CD4-positive, alpha-beta T cell (primary cell): ENCODE measurements around the gene GPC2. TPM values are rescaled to one million over a fixed set of nuclear protein-coding genes. Genes with fewer than 3 reads are reported as not detected.

Source experiments
- ATAC-seq: fragments of 200-7000 bp; cut with Tn5 transposase; one replicate; pipeline ENCODE4 v1.10.0; 2022; ENCODE audit warnings: mild to moderate bottlenecking; ENCODE audit not compliant: poor library complexity
- CTCF ChIA-PET: fragments of 350-600 bp; sonication (Branson Sonifier 250); formaldehyde crosslinking; loops from one replicate; lab custom pipeline; 2021; ENCODE audit warnings: antibody characterized with exemption, inconsistent platforms; lab: Charles Lee
- POLR2A ChIA-PET: fragments of 350-600 bp; sonication (Branson Sonifier 250); formaldehyde crosslinking; loops from one replicate; lab custom pipeline; 2021; ENCODE audit warnings: antibody characterized with exemption, inconsistent platforms; lab: Charles Lee
- DNase-seq, 14 experiments: peaks; one replicate each; pipeline ENCODE4 v3.0.0-alpha.2; 2013 to 2020; ENCODE audit warnings: mixed read lengths in 2 of 14
- H3K27ac ChIP-seq, 2 donors: one replicate each; pipeline versions ENCODE4 v1.5.1 to v1.7.0; 2013; ENCODE audit warnings: low read length in 2 of 2, low read depth in 1 of 2, mild to moderate bottlenecking in 1 of 2
- H3K27me3 ChIP-seq, 2 experiments: 1 replicate in 1 of 2; 2 replicates in 1 of 2; pipeline versions ENCODE4 v1.6.1 to v1.7.0; 2013; ENCODE audit warnings: low read length in 2 of 2, control low read depth in 1 of 2, mild to moderate bottlenecking in 1 of 2, moderate library complexity in 1 of 2; ENCODE audit not compliant: insufficient read depth in 2 of 2, control insufficient read depth in 1 of 2
- H3K36me3 ChIP-seq: one replicate; pipeline ENCODE4 v1.6.1; 2013; ENCODE audit warnings: low read length, control low read depth; ENCODE audit not compliant: insufficient read depth
- H3K4me1 ChIP-seq: one replicate; pipeline ENCODE4 v1.6.1; 2013; ENCODE audit warnings: low read length, control low read depth; ENCODE audit not compliant: insufficient read depth
- H3K4me3 ChIP-seq: one replicate; pipeline ENCODE4 v1.5.1; 2013; ENCODE audit warnings: mild to moderate bottlenecking, low read length, moderate library complexity
- H3K9me3 ChIP-seq, 2 experiments: 1 replicate in 1 of 2; 2 replicates in 1 of 2; pipeline versions ENCODE4 v1.6.1 to v1.7.0; 2013; ENCODE audit warnings: low read length in 2 of 2, mild to moderate bottlenecking in 2 of 2, control low read depth in 1 of 2, moderate library complexity in 1 of 2; ENCODE audit not compliant: control insufficient read depth in 1 of 2, insufficient read depth in 1 of 2
- H3K27ac Mint-ChIP-seq: one replicate; pipeline ENCODE4 v1.8.0; 2020; ENCODE audit warnings: mixed read lengths
- H3K27me3 Mint-ChIP-seq: one replicate; pipeline ENCODE4 v1.8.0; 2021; ENCODE audit warnings: mixed read lengths
- H3K36me3 Mint-ChIP-seq: one replicate; pipeline ENCODE4 v1.8.0; 2021; ENCODE audit warnings: low read depth, mixed read lengths
- H3K4me1 Mint-ChIP-seq: one replicate; pipeline ENCODE4 v1.8.0; 2021; ENCODE audit warnings: low read depth, mixed read lengths
- H3K4me3 Mint-ChIP-seq: one replicate; pipeline ENCODE4 v1.8.0; 2020; ENCODE audit warnings: mild to moderate bottlenecking, mixed read lengths
- H3K9me3 Mint-ChIP-seq: one replicate; pipeline ENCODE4 v1.8.0; 2020; ENCODE audit warnings: mixed read lengths
- intact Hi-C, 2 experiments: fragments of 100-400 bp; cut with DNase I in 1 of 2; cut with micrococcal nuclease in 1 of 2; formaldehyde crosslinking; loops; one replicate each; pipeline versions ENCODE4 v1.15.1 to v1.9.0; 2023 to 2025; cut with DNase I, micrococcal nuclease
- total RNA-seq, 174 experiments: library from RNA in 2 of 174; stranded (reverse) in 2 of 174; gene quantifications; one replicate each; pipeline ENCODE4 v1.2.3 and lab custom pipeline; 2021 to 2026
- TF ChIP-seq, protein P1 (sequence below): fragments of 200-600 bp; IDR thresholded peaks from one replicate; pipeline ENCODE4 v1.8.0; 2022; ENCODE audit warnings: antibody characterized with exemption, mild to moderate bottlenecking

GPC2 gene
- total RNA-seq, 2 experiments from 2014 or later = 16.4 to 18.7 TPM

DNA sequence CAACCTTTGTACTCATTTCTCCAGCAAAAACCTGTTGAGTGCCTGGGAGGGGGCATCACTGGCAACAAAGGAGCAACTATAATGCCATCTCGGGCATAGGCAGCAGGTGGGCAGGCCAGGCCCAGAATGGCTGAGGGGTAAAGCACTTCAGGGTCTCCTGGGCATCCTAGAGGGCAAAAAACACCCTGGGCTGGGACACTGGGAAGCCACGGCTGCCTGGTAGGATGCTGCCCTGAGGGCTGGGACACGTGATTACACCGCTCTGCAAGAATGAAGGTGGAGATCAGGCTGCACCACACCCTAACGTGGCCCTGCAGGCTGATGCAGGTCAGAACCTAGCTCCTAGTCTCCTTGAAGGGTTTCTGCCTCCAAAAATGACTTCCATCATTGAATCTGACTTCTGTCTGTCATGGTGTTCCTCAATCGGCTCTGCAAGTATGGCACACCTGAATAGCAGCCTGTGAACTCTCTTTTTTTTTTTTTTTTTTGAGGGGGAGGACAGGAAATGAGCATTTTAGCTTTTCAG lies 14.1 kb downstream of the GPC2 start:
- Mint-ChIP-seq H3K36me3 (no peaks in the 10 kb centered on the region), H3K9me3 (no peaks in the 10 kb centered on the region), H3K27me3 (no peaks in the 10 kb centered on the region), H3K27ac (peak overlapping the region; percentile 91), H3K4me3 (peak overlapping the region; percentile 75), H3K4me1 (peaks cover 61% of the 10 kb centered on the region)
- ChIA-PET CTCF (interaction anchor here (0.7 to 1.2 kb wide), 3 partner anchors 9 to 32 kb away, joined by 3 to 4 read pairs (median 4); no protein-coding TSS in a partner anchor), POLR2A (interaction anchor here (0.6 to 8.3 kb wide), 9 partner anchors 9 to 48 kb away, joined by 3 to 109 read pairs (median 4); partner anchors contain the start of genes GPC2, LAMTOR4, MBLAC1 and STAG3)
- peak; percentile 43 for ATAC-seq
- no peak overlapping the region for H3K4me3 ChIP-seq
- H3K36me3 ChIP-seq = no peaks in the 10 kb centered on the region
- DNase-seq = peak in 4 of 14 experiments; percentile 45 to 52 (median 48)
- H3K9me3 ChIP-seq = peaks cover 0 to 3% of the 10 kb centered on the region in 2 experiments
- TF ChIP-seq, protein P1, sequence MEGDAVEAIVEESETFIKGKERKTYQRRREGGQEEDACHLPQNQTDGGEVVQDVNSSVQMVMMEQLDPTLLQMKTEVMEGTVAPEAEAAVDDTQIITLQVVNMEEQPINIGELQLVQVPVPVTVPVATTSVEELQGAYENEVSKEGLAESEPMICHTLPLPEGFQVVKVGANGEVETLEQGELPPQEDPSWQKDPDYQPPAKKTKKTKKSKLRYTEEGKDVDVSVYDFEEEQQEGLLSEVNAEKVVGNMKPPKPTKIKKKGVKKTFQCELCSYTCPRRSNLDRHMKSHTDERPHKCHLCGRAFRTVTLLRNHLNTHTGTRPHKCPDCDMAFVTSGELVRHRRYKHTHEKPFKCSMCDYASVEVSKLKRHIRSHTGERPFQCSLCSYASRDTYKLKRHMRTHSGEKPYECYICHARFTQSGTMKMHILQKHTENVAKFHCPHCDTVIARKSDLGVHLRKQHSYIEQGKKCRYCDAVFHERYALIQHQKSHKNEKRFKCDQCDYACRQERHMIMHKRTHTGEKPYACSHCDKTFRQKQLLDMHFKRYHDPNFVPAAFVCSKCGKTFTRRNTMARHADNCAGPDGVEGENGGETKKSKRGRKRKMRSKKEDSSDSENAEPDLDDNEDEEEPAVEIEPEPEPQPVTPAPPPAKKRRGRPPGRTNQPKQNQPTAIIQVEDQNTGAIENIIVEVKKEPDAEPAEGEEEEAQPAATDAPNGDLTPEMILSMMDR = no peak
- H3K27ac ChIP-seq = peak overlapping the region; percentile 53 to 66
- H3K27me3 ChIP-seq = no peaks in the 10 kb centered on the region
- intact Hi-C loops = loop anchor here in 1 of 2 experiments (2.0 to 10.0 kb wide), 2 partner anchors 14 to 52 kb away; partner anchors contain the start of genes GPC2, PVRIG and STAG3
- peaks cover 63% of the 10 kb centered on the region for H3K4me1 ChIP-seq

DNA sequence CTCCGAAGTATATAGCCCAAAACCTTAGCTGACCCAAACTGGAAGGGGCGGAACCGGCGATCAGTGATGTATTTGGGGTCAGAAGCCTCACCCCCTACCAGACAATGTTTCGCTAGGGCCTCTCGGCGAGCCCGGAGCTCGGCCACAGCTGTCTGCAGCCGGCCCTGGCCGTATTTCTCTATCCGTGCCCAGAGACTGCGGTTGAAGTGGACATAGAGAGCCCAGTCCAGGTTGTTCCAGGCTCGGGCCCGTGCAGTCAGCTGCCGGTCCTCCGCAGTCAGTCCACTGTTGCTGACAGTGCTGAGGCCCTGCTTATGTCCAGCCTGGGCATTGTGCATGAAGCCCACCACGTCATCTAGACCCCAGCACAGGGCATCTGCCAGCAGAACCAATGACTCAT lies 17.1 kb downstream of the GPC2 start:
- H3K27ac ChIP-seq = no peak overlapping the region
- H3K9me3 Mint-ChIP-seq = no peaks in the 10 kb centered on the region
- H3K4me3 ChIP-seq = no peak overlapping the region
- ChIA-PET POLR2A (interaction anchor here (0.6 to 3.1 kb wide), 3 partner anchors 7 to 17 kb away, joined by 3 to 19 read pairs (median 14); partner anchors contain the start of genes GAL3ST4, GPC2, LAMTOR4 and STAG3), CTCF (no interaction called here)
- no peaks in the 10 kb centered on the region for H3K9me3 ChIP-seq
- ATAC-seq = no peak
- H3K27me3 Mint-ChIP-seq = no peaks in the 10 kb centered on the region
- peaks cover 24% of the 10 kb centered on the region for H3K36me3 ChIP-seq
- peaks cover 23% of the 10 kb centered on the region for H3K36me3 Mint-ChIP-seq
- peaks cover 60% of the 10 kb centered on the region for H3K4me1 Mint-ChIP-seq
- intact Hi-C loops = loop anchor here in 1 of 2 experiments (10.0 kb wide), 1 partner anchor 55 kb away; the partner anchor contains the start of gene PVRIG
- TF ChIP-seq, protein P1 = no peak
- peak overlapping the region; percentile 53 for H3K27ac Mint-ChIP-seq
- peaks cover 62% of the 10 kb centered on the region for H3K4me1 ChIP-seq
- peak overlapping the region; percentile 93 for H3K4me3 Mint-ChIP-seq
- DNase-seq = no peak
- H3K27me3 ChIP-seq = no peaks in the 10 kb centered on the region

DNA sequence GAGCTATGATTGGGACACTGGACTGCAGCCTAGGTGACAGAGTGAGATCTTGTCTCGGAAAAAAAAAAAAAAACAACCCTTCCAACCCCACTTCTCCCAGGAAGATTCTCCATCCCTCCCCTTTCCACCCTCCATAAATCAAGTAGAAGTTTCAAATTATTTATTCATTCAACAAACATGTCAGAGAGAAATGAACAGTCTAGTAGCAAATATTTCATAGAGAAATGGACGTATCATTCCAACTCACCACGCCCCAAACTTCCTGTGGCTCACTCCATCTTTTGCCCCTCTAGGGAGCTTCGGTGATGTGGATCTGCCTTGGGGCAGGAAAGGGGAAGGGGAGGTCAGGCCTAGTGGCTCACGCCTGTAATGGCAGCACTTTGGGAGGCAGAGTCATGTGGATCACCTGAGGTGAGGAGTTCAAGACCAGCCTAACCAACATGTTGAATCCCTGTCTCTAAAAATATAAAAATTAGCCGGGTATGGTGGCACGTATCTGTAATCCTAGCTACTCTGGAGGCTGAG lies 18.0 kb downstream of the GPC2 start:
- TF ChIP-seq, protein P1 = no peak
- no peaks in the 10 kb centered on the region for H3K9me3 ChIP-seq
- peaks cover 31% of the 10 kb centered on the region for H3K36me3 ChIP-seq
- Mint-ChIP-seq H3K27me3 (no peaks in the 10 kb centered on the region), H3K36me3 (peaks cover 27% of the 10 kb centered on the region), H3K4me3 (peak overlapping the region; percentile 93), H3K4me1 (peaks cover 59% of the 10 kb centered on the region), H3K9me3 (no peaks in the 10 kb centered on the region), H3K27ac (peak overlapping the region; percentile 76)
- ChIA-PET POLR2A (interaction anchor here (0.7 to 3.1 kb wide), 7 partner anchors 8 to 63 kb away, joined by 3 to 27 read pairs (median 5); partner anchors contain the start of genes GAL3ST4, GPC2, LAMTOR4 and STAG3), CTCF (interaction anchor here (1.0 kb wide), 1 partner anchor 9 kb away, joined by 3 read pairs; the partner anchor contains the start of gene GAL3ST4)
- H3K27ac ChIP-seq = peak overlapping the region; percentile 48 to 87
- peak overlapping the region; percentile 71 for H3K4me3 ChIP-seq
- intact Hi-C loops = loop anchor here in 1 of 2 experiments (2.0 to 5.0 kb wide), 2 partner anchors 18 to 113 kb away; partner anchors contain the start of genes GPC2 and STAG3
- no peaks in the 10 kb centered on the region for H3K27me3 ChIP-seq
- peaks cover 64% of the 10 kb centered on the region for H3K4me1 ChIP-seq
- peak in 1 of 14 experiments; percentile 34 for DNase-seq
- ATAC-seq = no peak
